A673 (cell line): ENCODE data around the gene HERC4. TPM values are rescaled to one million over a fixed set of nuclear protein-coding genes. Genes with fewer than 3 reads are reported as not detected.
A peak's percentile ranks its signal among the peaks of the same experiment; 100 is the strongest.

Source experiments
- BruUV-seq: library from RNA; stranded (reverse); fragments of 400-500 nt; replicated peaks from 2 replicates; lab custom pipeline; 2021; lab: Mats Ljungman, UMichigan
- CTCF ChIA-PET: fragments of 300-600 bp; sonication (Branson Sonifier 250); formaldehyde crosslinking; loops from one replicate; lab custom pipeline; 2022; ENCODE audit warnings: antibody characterized with exemption; lab: Charles Lee
- POLR2A ChIA-PET: fragments of 300-600 bp; sonication (Branson Sonifier 250); formaldehyde crosslinking; loops from one replicate; lab custom pipeline; 2022; ENCODE audit warnings: antibody characterized with exemption; ENCODE audit not compliant: low non-redundant PET; lab: Charles Lee
- DNase-seq: peaks from one replicate; pipeline ENCODE4 v3.0.0-alpha.2; 2015; ENCODE audit warnings: low spot score
- H3K27ac ChIP-seq: fragments of 200-600 bp; sonication (generic); 2 replicates; pipeline ENCODE4 v1.5.1; 2016; ENCODE audit warnings: mixed run types, low read depth, mild to moderate bottlenecking, mixed read lengths, antibody characterized with exemption, low read length; ENCODE audit not compliant: poor library complexity, severe bottlenecking
- H3K27me3 ChIP-seq: fragments of 200-600 bp; sonication (generic); replicated peaks from 2 replicates; pipeline ENCODE4 v1.6.1; 2017; ENCODE audit warnings: mixed run types, low read depth, mild to moderate bottlenecking, mixed read lengths, antibody characterized with exemption, low read length; ENCODE audit not compliant: insufficient read depth, poor library complexity
- H3K36me3 ChIP-seq: fragments of 200-600 bp; sonication (generic); 2 replicates; pipeline ENCODE4 v1.6.1; 2016; ENCODE audit warnings: mixed run types, mild to moderate bottlenecking, mixed read lengths, antibody characterized with exemption, low read length; ENCODE audit not compliant: insufficient read depth, poor library complexity, severe bottlenecking
- H3K4me1 ChIP-seq: fragments of 200-600 bp; sonication (generic); 2 replicates; pipeline ENCODE4 v1.6.1; 2017; ENCODE audit warnings: mixed run types, mild to moderate bottlenecking, mixed read lengths, antibody characterized with exemption, low read length; ENCODE audit not compliant: insufficient read depth, poor library complexity, severe bottlenecking
- H3K4me3 ChIP-seq: fragments of 200-600 bp; sonication (generic); 2 replicates; pipeline ENCODE4 v1.5.1; 2016; ENCODE audit warnings: low read depth, mixed run types, mild to moderate bottlenecking, mixed read lengths, low read length; ENCODE audit not compliant: poor library complexity, severe bottlenecking
- H3K9me3 ChIP-seq: fragments of 200-600 bp; sonication (generic); 2 replicates; pipeline ENCODE4 v1.6.1; 2016; ENCODE audit warnings: mixed run types, low read depth, mild to moderate bottlenecking, mixed read lengths, antibody characterized with exemption, low read length; ENCODE audit not compliant: poor library complexity, severe bottlenecking
- EZH2 ChIP-seq: fragments of 200-600 bp; sonication (generic); IDR thresholded peaks from 2 replicates; pipeline ENCODE4 v1.6.1; 2017; ENCODE audit warnings: borderline replicate concordance, low read depth, mild to moderate bottlenecking, mixed read lengths, antibody characterized with exemption, low read length; ENCODE audit not compliant: poor library complexity, severe bottlenecking
- intact Hi-C: fragments of 100-400 bp; cut with micrococcal nuclease; formaldehyde crosslinking; loops from one replicate; pipeline ENCODE4 v1.10.0; 2022; ENCODE audit not compliant: unreplicated experiment
- total RNA-seq: library from RNA; stranded (reverse); gene quantifications from 2 replicates; pipeline ENCODE4 v1.2.3, GENCODE V29; 2021
- TF ChIP-seq, protein P1 (sequence below): fragments of 300-800, 200-600 bp; sonication (generic); conservative IDR thresholded peaks from 2 replicates; pipeline ENCODE4 v1.5.1; 2017; ENCODE audit warnings: low read depth, mild to moderate bottlenecking, antibody characterized with exemption, low read length, moderate library complexity, mixed read lengths

HERC4 gene
- total RNA-seq, 1 experiment from 2014 or later: 52.2 TPM

DNA sequence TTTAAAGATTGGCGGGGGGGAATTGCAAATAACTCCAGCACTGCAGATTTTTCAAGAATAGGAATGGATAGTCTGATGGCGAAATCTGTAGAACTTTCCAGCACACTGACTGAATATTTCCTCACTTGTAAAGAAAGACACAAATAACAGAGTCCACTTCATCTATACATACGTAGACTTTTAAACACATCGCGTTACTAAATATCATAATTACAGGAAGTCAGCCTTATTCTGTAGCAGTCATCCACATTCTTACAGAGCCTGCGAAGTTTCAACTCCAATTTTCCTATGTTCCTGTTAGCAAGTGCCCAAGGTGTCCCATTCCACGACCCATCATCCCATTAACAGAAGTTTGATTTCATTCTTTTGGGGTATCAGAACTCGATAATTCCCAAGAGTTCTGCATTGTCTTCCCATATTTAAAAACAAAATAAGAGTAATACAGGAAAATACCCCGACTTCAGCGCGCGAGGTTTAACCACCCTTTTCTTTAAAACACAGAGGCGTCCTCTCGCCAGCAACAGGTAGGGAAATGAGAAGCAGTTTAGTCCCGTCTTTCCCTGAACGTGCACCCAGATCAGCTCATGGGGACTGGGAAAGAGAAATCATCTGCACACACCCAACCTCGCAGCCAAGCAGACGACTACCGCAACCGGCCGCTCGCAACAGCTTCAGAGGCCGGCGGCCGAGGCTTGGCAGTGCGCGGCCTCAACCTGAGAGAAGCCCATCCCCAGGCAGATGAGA lies 880 bp downstream of the HERC4 start:
- peaks cover 23% of the 10 kb centered on the region for H3K4me1 ChIP-seq
- H3K4me3 ChIP-seq: peak overlapping the region; percentile 100
- TSS peak; percentile 47 for BruUV-seq
- CTCF ChIA-PET: no interaction called here
- H3K27me3 ChIP-seq: no peaks in the 10 kb centered on the region
- DNase-seq: peak; percentile 46
- intact Hi-C loops: loop anchor here (10.0 kb wide), 2 partner anchors 189 to 261 kb away; partner anchors contain the start of genes HNRNPH3, PBLD and SIRT1
- no peak for TF ChIP-seq EZH2
- TF ChIP-seq, protein P1, sequence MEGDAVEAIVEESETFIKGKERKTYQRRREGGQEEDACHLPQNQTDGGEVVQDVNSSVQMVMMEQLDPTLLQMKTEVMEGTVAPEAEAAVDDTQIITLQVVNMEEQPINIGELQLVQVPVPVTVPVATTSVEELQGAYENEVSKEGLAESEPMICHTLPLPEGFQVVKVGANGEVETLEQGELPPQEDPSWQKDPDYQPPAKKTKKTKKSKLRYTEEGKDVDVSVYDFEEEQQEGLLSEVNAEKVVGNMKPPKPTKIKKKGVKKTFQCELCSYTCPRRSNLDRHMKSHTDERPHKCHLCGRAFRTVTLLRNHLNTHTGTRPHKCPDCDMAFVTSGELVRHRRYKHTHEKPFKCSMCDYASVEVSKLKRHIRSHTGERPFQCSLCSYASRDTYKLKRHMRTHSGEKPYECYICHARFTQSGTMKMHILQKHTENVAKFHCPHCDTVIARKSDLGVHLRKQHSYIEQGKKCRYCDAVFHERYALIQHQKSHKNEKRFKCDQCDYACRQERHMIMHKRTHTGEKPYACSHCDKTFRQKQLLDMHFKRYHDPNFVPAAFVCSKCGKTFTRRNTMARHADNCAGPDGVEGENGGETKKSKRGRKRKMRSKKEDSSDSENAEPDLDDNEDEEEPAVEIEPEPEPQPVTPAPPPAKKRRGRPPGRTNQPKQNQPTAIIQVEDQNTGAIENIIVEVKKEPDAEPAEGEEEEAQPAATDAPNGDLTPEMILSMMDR: no peak
- H3K36me3 ChIP-seq: no peaks in the 10 kb centered on the region
- no peaks in the 10 kb centered on the region for H3K9me3 ChIP-seq
- H3K27ac ChIP-seq: peak overlapping the region; percentile 97
- POLR2A ChIA-PET: no interaction called here

DNA sequence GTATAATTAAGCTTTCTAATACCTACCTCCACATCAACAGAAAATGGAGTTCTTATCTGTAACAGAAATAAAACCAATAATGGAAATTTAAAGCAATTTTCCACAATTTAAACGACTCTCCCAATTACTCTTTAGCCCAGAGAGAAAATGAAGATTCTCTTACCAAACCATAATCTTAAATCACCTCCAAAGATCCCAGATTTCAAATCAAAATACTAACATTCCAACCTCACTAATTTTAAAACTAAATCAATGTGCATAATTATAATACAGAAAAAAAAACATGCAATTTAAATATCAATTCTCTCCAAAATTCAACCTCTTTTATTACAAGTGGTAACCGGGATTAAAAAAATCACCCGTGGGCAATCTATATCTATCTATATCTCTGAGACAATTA lies 1.5 kb downstream of the HERC4 start:
- peak overlapping the region; percentile 97 for H3K27ac ChIP-seq

DNA sequence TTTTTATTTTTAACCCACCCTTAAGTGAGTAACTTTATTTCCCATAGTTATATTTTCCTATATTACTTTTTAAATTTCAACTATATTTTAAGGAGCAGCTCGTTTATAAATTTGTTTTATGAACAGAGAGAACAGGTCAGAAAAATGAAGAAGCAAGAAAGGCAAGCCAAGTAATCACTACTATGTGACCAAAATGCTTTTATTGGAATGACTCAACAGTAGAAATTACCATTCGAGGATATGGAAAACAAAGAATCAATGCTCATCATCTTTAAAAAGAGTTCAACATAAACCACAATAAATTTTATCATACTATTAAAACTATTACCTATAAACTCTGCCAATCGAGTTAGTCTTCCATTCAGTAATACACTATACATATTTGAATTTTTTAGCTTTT lies 7.6 kb downstream of the HERC4 start:
- Histone ChIP-seq H3K4me1 (peaks cover 12% of the 10 kb centered on the region), H3K36me3 (peaks cover 5% of the 10 kb centered on the region), H3K9me3 (no peaks in the 10 kb centered on the region), H3K4me3 (no peak overlapping the region), H3K27ac (no peak overlapping the region), H3K27me3 (no peaks in the 10 kb centered on the region)
- no peak for TF ChIP-seq EZH2
- TF ChIP-seq, protein P1: no peak
- no TSS peak for BruUV-seq
- CTCF ChIA-PET: no interaction called here
- intact Hi-C loops: no loop called here
- DNase-seq: no peak
- POLR2A ChIA-PET: no interaction called here

More for the DNA sequence above, 1.5 kb downstream of the HERC4 start:
- H3K9me3 ChIP-seq: no peaks in the 10 kb centered on the region
- TF ChIP-seq, protein P1: no peak
- TF ChIP-seq EZH2: no peak
- no TSS peak for BruUV-seq
- DNase-seq: no peak
- ChIA-PET POLR2A (no interaction called here), CTCF (no interaction called here)
- peak overlapping the region; percentile 100 for H3K4me3 ChIP-seq
- intact Hi-C loops: loop anchor here (10.0 kb wide), 2 partner anchors 189 to 261 kb away; partner anchors contain the start of genes HNRNPH3, PBLD and SIRT1
- H3K4me1 ChIP-seq: peaks cover 23% of the 10 kb centered on the region
- peaks cover 5% of the 10 kb centered on the region for H3K36me3 ChIP-seq
- H3K27me3 ChIP-seq: no peaks in the 10 kb centered on the region
